Astrocyte (in vitro differentiated cells and primary cell): ENCODE measurements around the gene VARS1. TPM values are rescaled to one million over a fixed set of nuclear protein-coding genes. Genes with fewer than 3 reads are reported as not detected.
A peak's percentile ranks its signal among the peaks of the same experiment; 100 is the strongest.

ENCODE experiments used
- DNase-seq: peaks from one replicate; pipeline ENCODE4 v3.0.0-alpha.2; 2010; ENCODE audit warnings: low read depth
- FAIRE-seq: peaks from 2 replicates; lab custom pipeline; 2011; peaks lifted over from hg19 to GRCh38; lab: Jason Lieb, UNC
- H2AFZ ChIP-seq: 2 replicates; pipeline ENCODE4 v1.6.0; 2012; ENCODE audit warnings: low read depth, low read length, inconsistent platforms
- H3K27ac ChIP-seq: 2 replicates; pipeline ENCODE4 v1.5.1; 2011; ENCODE audit warnings: low read depth, low read length, inconsistent platforms
- H3K27me3 ChIP-seq: 2 replicates; pipeline ENCODE4 v1.6.0; 2011; ENCODE audit warnings: low read length, inconsistent platforms; ENCODE audit not compliant: insufficient read depth
- H3K36me3 ChIP-seq: 2 replicates; pipeline ENCODE4 v1.5.1; 2011; ENCODE audit warnings: low read length, inconsistent platforms; ENCODE audit not compliant: insufficient read depth
- H3K4me1 ChIP-seq: 2 replicates; pipeline ENCODE4 v1.5.1; 2011; ENCODE audit warnings: low read length, inconsistent platforms; ENCODE audit not compliant: insufficient read depth
- H3K4me2 ChIP-seq: 2 replicates; pipeline ENCODE4 v1.6.0; 2012; ENCODE audit warnings: low read length, inconsistent platforms
- H3K4me3 ChIP-seq: 2 replicates; pipeline ENCODE4 v1.5.1; 2011; ENCODE audit warnings: low read depth, mild to moderate bottlenecking, low read length, inconsistent platforms; ENCODE audit not compliant: insufficient read depth
- H3K79me2 ChIP-seq: 2 replicates; pipeline ENCODE4 v1.6.0; 2012; ENCODE audit warnings: mild to moderate bottlenecking, low read length, inconsistent platforms; ENCODE audit not compliant: insufficient read depth
- H3K9ac ChIP-seq: 2 replicates; pipeline ENCODE4 v1.6.0; 2012; ENCODE audit warnings: mild to moderate bottlenecking, low read length, inconsistent platforms
- H3K9me3 ChIP-seq: 2 replicates; pipeline ENCODE4 v1.5.1; 2012; ENCODE audit warnings: low read depth, mild to moderate bottlenecking, low read length, inconsistent platforms; ENCODE audit not compliant: insufficient read depth
- H4K20me1 ChIP-seq: 2 replicates; pipeline ENCODE4 v1.6.0; 2012; ENCODE audit warnings: low read length, inconsistent platforms; ENCODE audit not compliant: insufficient read depth
- H3K27ac Mint-ChIP-seq: one replicate; pipeline ENCODE4 v1.8.0; 2021; ENCODE audit warnings: mild to moderate bottlenecking, mixed read lengths; ENCODE audit not compliant: unreplicated experiment
- H3K27me3 Mint-ChIP-seq: one replicate; pipeline ENCODE4 v1.8.0; 2021; ENCODE audit warnings: low read depth, mixed read lengths; ENCODE audit not compliant: unreplicated experiment
- H3K36me3 Mint-ChIP-seq: one replicate; pipeline ENCODE4 v1.8.0; 2021; ENCODE audit warnings: low read depth, mixed read lengths; ENCODE audit not compliant: unreplicated experiment
- H3K4me1 Mint-ChIP-seq: one replicate; pipeline ENCODE4 v1.8.0; 2021; ENCODE audit warnings: low read depth, mixed read lengths; ENCODE audit not compliant: unreplicated experiment
- H3K4me3 Mint-ChIP-seq: one replicate; pipeline ENCODE4 v1.8.0; 2021; ENCODE audit warnings: mild to moderate bottlenecking, moderate library complexity, mixed read lengths; ENCODE audit not compliant: unreplicated experiment
- H3K9me3 Mint-ChIP-seq: one replicate; pipeline ENCODE4 v1.8.0; 2021; ENCODE audit warnings: mild to moderate bottlenecking, mixed read lengths; ENCODE audit not compliant: unreplicated experiment
- EZH2 ChIP-seq: IDR thresholded peaks from 2 replicates; pipeline ENCODE4 v1.6.1; 2012; ENCODE audit warnings: mild to moderate bottlenecking, low read length, inconsistent platforms; ENCODE audit not compliant: insufficient read depth
- total RNA-seq: library from RNA; stranded (reverse); gene quantifications from 2 replicates; pipeline ENCODE4 v1.2.1, GENCODE V29; 2021
- TF ChIP-seq, protein P1 (sequence below): IDR thresholded peaks from 2 replicates; pipeline ENCODE4 v1.5.1; 2011; ENCODE audit warnings: low read depth, mild to moderate bottlenecking, inconsistent platforms, low read length, moderate library complexity; ENCODE audit not compliant: insufficient read depth

The VARS1 gene
- total RNA-seq, 1 donor from 2014 or later = 94.8 TPM

DNA sequence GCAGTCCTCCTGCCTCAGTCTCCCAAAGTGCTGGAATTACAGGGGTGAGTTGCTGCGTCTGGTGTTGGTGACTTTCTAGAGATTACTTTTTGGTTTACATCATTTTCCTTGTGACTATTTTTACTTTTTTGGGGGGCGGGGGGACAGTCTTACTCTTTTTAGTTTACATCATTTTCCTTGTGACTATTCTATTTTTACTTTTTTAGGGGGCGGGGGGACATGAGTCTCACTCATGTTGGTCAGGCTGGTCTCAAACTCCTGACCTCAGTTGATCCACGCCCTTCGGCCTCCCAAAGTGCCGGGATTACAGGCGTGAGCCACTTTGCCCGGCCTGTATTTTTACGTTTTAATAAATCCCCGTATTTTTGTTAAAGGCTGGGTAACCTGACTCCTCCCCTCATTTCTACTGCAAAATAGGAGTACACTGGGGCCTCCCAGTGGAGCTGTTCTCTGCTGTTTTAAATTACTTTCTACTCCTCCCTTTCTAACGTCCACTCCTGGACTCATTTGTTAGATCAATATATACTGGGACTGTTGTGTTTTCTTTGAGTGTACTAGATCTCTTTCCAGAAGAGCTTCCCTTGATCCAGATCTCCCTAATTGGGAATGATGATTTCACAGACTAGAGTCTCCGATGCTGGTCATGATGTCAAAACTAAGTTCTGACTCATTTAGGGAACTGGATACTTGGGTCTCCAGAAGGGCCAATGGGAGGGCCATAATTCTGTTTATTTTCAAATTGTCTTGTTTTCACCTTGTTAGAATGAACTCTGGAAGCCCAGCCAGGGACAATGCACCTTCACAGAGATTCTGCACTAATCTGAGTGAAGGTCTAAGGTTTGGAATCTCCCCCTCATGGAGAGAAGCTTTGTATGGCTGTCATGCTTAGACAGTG is 41.2 kb upstream of the VARS1 start:
- FAIRE-seq = no peak
- no peaks in the 10 kb centered on the region for H3K27me3 Mint-ChIP-seq
- H3K27me3 ChIP-seq = no peaks in the 10 kb centered on the region
- TF ChIP-seq EZH2 = no peak
- TF ChIP-seq, protein P1, sequence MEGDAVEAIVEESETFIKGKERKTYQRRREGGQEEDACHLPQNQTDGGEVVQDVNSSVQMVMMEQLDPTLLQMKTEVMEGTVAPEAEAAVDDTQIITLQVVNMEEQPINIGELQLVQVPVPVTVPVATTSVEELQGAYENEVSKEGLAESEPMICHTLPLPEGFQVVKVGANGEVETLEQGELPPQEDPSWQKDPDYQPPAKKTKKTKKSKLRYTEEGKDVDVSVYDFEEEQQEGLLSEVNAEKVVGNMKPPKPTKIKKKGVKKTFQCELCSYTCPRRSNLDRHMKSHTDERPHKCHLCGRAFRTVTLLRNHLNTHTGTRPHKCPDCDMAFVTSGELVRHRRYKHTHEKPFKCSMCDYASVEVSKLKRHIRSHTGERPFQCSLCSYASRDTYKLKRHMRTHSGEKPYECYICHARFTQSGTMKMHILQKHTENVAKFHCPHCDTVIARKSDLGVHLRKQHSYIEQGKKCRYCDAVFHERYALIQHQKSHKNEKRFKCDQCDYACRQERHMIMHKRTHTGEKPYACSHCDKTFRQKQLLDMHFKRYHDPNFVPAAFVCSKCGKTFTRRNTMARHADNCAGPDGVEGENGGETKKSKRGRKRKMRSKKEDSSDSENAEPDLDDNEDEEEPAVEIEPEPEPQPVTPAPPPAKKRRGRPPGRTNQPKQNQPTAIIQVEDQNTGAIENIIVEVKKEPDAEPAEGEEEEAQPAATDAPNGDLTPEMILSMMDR = no peak
- no peaks in the 10 kb centered on the region for H3K9me3 ChIP-seq
- peak overlapping the region; percentile 93 for H3K4me3 ChIP-seq
- H3K36me3 Mint-ChIP-seq = peaks cover 36% of the 10 kb centered on the region
- peaks cover 29% of the 10 kb centered on the region for H3K4me1 ChIP-seq
- H3K4me3 Mint-ChIP-seq = peak overlapping the region; percentile 97
- H3K27ac Mint-ChIP-seq = peak overlapping the region; percentile 75
- peaks cover 14% of the 10 kb centered on the region for H3K4me1 Mint-ChIP-seq
- H3K9ac ChIP-seq = peak overlapping the region; percentile 91
- H3K27ac ChIP-seq = peak overlapping the region; percentile 54
- DNase-seq = no peak
- H3K9me3 Mint-ChIP-seq = no peaks in the 10 kb centered on the region
- peaks cover 57% of the 10 kb centered on the region for H4K20me1 ChIP-seq
- H3K79me2 ChIP-seq = peaks cover 52% of the 10 kb centered on the region
- peaks cover 36% of the 10 kb centered on the region for H3K36me3 ChIP-seq
- H3K4me2 ChIP-seq = peak overlapping the region; percentile 100
- no peak overlapping the region for H2AFZ ChIP-seq

GRCh38 chr6:31836047-31836473 is 40.5 kb upstream of the VARS1 start:
- peaks cover 36% of the 10 kb centered on the region for H3K36me3 ChIP-seq
- Mint-ChIP-seq H3K27ac (peak overlapping the region; percentile 75), H3K4me1 (peaks cover 15% of the 10 kb centered on the region), H3K4me3 (peak overlapping the region; percentile 97), H3K36me3 (peaks cover 36% of the 10 kb centered on the region), H3K27me3 (no peaks in the 10 kb centered on the region), H3K9me3 (no peaks in the 10 kb centered on the region)
- H3K9ac ChIP-seq = peak overlapping the region; percentile 91
- peak overlapping the region; percentile 93 for H3K4me3 ChIP-seq
- no peak for FAIRE-seq
- no peaks in the 10 kb centered on the region for H3K9me3 ChIP-seq
- peaks cover 54% of the 10 kb centered on the region for H4K20me1 ChIP-seq
- TF ChIP-seq, protein P1 = no peak
- no peak for TF ChIP-seq EZH2
- peak overlapping the region; percentile 100 for H3K4me2 ChIP-seq
- peak overlapping the region; percentile 54 for H3K27ac ChIP-seq
- H3K79me2 ChIP-seq = peaks cover 59% of the 10 kb centered on the region
- H3K27me3 ChIP-seq = no peaks in the 10 kb centered on the region
- no peak overlapping the region for H2AFZ ChIP-seq
- peaks cover 30% of the 10 kb centered on the region for H3K4me1 ChIP-seq
- no peak for DNase-seq
